Tongue (tissue), 2 donors: ENCODE data around the gene ZSWIM6. TPM values are rescaled to one million over a fixed set of nuclear protein-coding genes. Genes with fewer than 3 reads are reported as not detected.

Experiments used
- DNase-seq: peaks from one replicate; pipeline ENCODE4 v3.0.0-alpha.2; 2015
- total RNA-seq: library from RNA; depleted of rRNA; stranded (reverse); fragments of >200 nt; gene quantifications from one replicate; pipeline ENCODE4 v1.2.3, GENCODE V29; 2014

The ZSWIM6 gene
- total RNA-seq, 1 donor from 2014 or later: 14.5 TPM

DNA sequence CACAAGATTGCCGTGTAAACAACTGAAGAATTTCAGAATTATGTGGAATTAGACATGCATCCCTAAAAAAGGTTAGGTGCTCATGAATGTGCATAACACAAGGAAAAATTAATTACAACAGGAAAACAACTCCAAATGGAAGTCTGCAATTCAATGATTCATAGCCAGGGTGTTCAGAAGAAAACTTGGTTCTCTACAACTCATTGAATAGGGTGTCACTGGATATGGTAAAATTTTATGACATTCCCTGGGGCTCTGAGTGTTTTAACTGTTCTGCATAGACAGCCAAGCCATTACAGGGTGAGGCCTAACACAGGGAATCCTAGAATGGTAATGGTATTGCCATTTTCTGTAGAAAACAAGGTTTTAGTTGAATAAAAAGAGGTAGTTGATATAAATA, 24.4 kb upstream of the ZSWIM6 start:
- DNase-seq: no peak

- DNase-seq: no peak
These were observed 23.3 kb upstream of the ZSWIM6 start for GRCh38 chr5:61308712-61309111.

GRCh38 chr5:61309115-61309514, 22.9 kb upstream of the ZSWIM6 start:
- no peak for DNase-seq

DNA sequence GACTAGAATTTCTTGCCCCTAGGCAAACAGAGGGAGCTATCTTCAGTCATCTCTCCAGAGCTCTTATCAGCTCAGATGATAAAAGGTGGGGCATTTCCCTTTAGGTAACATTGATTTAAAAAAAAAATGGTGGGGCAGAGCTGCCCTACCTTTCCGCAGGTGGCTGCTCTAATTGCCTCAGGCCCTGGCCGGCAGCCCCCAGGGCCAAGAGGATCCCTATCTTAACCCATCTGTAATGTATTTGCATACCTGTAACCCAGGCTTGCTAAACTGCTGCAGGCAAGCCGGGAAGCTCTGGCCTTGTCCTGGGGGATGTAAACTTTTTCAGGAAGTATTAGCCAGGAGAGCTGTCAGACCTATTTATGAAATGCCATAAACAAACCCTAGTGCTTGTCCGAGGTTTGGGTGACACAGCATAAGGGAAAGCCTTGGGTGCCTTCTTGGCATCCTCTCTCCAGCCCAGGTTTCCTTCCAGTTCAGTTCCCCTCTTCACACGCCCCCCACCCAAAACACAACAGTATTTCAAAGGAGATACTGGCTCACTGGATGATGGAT, 20.9 kb upstream of the ZSWIM6 start:
- DNase-seq: no peak

- DNase-seq: no peak
These were observed 19.9 kb upstream of the ZSWIM6 start for GRCh38 chr5:61311836-61312808.

DNA sequence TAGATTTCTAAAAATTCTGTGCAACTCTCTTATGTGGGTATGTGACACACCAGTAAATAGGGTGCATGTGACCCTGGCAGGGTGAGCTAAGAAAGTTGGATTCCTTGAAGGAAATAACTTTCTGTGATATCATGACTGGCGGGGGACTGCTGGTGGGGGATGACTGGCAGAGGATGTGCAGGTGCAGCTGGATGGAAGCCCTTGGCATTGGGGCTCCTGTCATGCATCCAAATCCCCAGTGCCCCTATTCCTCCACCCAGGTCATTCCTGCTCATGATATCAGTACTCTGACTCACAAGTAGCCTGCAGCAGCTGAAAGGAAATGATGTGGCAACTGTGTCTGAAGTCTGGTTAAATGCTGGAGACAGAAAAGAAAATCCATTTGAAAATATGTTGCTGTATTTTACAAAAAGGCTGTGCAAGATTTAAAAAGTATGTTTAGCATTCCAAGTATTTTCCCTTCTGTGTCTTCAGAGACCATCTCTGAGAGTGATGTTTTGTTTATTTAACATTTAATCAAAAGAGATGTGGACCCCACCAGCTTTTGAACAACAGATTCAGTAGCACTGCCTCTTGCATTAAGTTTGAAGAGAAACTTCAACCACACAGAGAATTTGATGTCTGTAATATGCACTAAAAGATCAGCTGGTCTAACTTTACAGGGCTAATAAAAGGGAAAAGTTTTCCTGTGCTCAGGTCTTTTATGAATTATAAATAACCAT, 17.9 kb upstream of the ZSWIM6 start:
- no peak for DNase-seq

- DNase-seq: no peak
These were observed 13.7 kb upstream of the ZSWIM6 start for GRCh38 chr5:61318376-61318775.

- peak; percentile 62 for DNase-seq
These were observed 12.5 kb upstream of the ZSWIM6 start for GRCh38 chr5:61319388-61320146.

DNA sequence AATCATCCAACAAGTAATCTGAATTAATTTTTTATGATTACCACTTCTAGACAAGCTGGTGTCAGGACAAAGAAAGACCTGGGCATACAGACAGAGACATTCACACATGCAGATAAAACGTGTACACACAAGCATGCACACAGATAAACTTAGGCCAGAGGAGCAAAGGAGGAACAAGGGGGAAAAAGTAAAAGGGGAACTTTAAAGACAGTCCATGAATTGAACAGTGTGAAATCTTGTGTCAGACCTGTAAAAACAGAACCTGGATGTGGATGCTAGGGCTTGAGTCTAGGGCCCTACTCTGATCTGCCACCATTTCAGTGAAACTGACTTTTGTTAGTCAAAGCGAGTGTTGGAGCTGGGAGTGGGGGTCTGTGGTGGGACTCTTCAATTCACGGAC, 11.2 kb upstream of the ZSWIM6 start:
- no peak for DNase-seq

DNA sequence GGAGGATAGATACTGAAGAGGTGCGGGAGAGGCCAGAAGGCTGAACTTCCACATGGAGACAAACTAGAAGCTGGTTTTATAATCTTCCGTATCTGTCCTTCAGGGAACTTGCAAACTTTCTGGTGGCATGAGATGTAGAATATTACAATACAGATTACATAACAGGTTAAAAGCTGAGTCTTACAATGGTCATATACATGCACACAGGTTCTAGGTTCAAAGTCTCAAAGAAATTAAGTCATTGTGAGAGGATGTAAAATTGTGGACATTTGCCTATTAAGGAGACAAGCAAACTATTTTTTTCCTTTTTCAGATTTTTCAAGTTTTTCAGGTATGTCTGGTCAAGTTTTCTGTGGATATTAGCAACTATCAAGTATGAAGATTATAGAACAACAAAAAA, 10.4 kb upstream of the ZSWIM6 start:
- no peak for DNase-seq

DNA sequence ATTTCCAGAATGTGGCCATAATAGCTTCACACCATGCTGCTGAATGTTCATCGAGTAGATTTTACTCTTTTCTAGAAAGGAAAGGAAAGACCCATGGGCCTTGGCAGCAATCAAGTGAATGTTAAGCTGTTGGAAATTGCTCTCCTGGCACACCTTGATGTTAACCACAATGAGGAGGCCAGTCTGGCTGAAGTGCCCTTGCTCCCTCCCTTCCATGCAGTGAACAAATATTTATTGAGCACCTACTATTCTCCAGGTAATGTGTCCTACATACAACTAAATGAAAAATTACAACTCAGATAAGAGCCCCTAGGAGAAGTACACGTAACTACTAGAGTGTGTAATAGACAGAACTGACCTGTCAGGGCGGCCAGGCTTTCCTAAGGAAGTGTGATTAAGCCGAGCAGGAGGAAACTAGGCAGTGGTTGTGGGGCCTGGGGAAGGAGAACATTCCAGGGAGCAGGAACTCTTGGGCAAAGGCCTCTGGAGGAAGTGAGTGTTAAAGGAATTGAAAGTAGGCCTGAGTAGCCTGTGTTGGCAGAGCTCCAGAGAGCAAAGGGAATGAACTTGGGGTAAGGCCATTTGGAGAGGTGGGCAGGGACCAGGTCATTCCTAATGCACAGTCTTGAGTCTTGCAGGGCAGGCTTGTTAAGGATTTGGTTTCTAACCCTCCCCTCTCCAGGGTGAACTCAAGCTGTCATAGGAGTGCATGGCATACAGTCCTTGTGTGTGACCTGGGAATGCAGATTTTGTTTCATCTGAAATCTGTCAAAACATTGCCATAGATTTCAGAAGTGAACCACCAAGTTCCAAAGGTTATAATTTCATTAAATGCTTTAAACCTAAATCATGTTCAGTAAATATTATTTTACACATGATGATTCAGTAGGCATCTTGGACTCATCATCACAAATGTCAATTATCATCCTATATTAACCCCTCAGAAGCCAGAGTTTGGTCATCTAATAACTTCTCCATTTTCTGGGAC, 9.0 kb upstream of the ZSWIM6 start:
- no peak for DNase-seq

GRCh38 chr5:61327760-61328753, 4.0 kb upstream of the ZSWIM6 start:
- DNase-seq: no peak

- DNase-seq: peak; percentile 20
These were observed 3.1 kb upstream of the ZSWIM6 start for GRCh38 chr5:61328791-61329549.

- no peak for DNase-seq
These were observed 2.4 kb upstream of the ZSWIM6 start for GRCh38 chr5:61329550-61330128.

GRCh38 chr5:61330341-61330844, 1.7 kb upstream of the ZSWIM6 start:
- DNase-seq: peak; percentile 69

GRCh38 chr5:61330845-61331406, 1.1 kb upstream of the ZSWIM6 start:
- DNase-seq: peak; percentile 83

DNA sequence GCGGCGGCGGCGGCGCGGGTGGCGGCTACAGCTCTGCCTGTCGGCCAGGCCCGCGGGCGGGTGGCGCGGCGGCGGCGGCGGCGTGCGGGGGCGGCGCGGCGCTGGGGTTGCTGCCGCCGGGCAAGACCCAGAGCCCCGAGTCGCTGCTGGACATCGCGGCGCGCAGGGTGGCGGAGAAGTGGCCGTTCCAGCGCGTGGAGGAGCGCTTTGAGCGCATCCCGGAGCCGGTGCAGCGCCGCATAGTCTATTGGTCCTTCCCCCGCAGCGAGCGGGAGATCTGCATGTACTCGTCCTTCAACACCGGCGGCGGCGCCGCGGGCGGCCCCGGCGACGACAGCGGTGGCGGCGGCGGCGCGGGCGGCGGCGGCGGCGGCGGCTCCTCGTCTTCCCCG, 296 bp downstream of the ZSWIM6 start:
- DNase-seq: peak; percentile 62

DNA sequence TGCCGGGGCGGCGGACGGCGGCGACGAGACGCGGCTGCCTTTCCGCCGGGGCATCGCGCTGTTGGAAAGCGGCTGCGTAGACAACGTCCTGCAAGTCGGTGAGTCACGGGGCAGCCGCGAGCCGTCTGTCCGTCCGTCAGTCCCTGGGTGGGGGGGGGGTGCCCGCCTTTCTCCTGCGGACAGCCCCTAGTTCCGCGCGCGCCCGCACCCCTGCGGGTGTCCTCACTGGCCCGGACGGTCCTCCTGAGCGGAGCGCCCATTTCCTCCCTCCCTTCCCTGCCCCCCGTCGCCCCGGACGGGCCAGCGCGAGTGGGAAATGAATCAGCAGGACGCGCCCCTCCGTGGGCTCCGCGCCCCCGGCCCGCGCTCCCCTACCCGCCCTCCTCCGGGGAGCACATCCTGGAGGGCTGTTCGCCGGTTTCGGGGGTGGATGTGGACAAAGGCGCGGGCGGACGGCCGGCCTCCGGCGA, 828 bp downstream of the ZSWIM6 start:
- peak; percentile 55 for DNase-seq
